Spleen (tissue), 11 donors: ENCODE results near the gene TKT. TPM values are rescaled to one million over a fixed set of nuclear protein-coding genes. Genes with fewer than 3 reads are reported as not detected.
A peak's percentile ranks its signal among the peaks of the same experiment; 100 is the strongest.

Experiments
- DNase-seq: peaks from one replicate; pipeline ENCODE4 v3.0.0-alpha.2; 2020
- H3K27ac ChIP-seq, 8 donors: fragments of 200-600 bp; sonication (generic) in 7 of 8; 1 replicate in 4 of 8; 2 replicates in 4 of 8; pipeline versions ENCODE4 v1.5.0 to v1.8.0; 2016 to 2021; ENCODE audit warnings: inconsistent platforms in 4 of 8, mild to moderate bottlenecking in 4 of 8, moderate library complexity in 1 of 8
- H3K27me3 ChIP-seq, 7 donors: fragments of 200-600 bp; sonication (generic) in 6 of 7; replicated peaks in 1 of 7; 1 replicate in 4 of 7; 2 replicates in 3 of 7; pipeline versions ENCODE4 v1.5.0 to v1.8.0; 2016 to 2021; ENCODE audit warnings: inconsistent platforms in 3 of 7, mild to moderate bottlenecking in 1 of 7
- H3K36me3 ChIP-seq, 6 donors: fragments of 200-600 bp; sonication (generic) in 5 of 6; 1 replicate in 4 of 6; 2 replicates in 2 of 6; pipeline versions ENCODE4 v1.5.0 to v1.8.0; 2016 to 2021; ENCODE audit warnings: inconsistent platforms in 2 of 6
- H3K4me1 ChIP-seq, 6 donors: fragments of 200-600 bp; sonication (generic) in 5 of 6; 1 replicate in 3 of 6; 2 replicates in 3 of 6; pipeline versions ENCODE4 v1.5.0 to v1.8.0; 2016 to 2021; ENCODE audit warnings: inconsistent platforms in 3 of 6
- H3K4me3 ChIP-seq, 8 donors: fragments of 200-600 bp; sonication (generic) in 7 of 8; 1 replicate in 4 of 8; 2 replicates in 4 of 8; pipeline versions ENCODE4 v1.5.0 to v1.8.0; 2016 to 2021; ENCODE audit warnings: inconsistent platforms in 4 of 8, mild to moderate bottlenecking in 4 of 8, moderate library complexity in 2 of 8
- H3K9me3 ChIP-seq, 8 donors: fragments of 200-600 bp; sonication (generic) in 7 of 8; 1 replicate in 4 of 8; 2 replicates in 4 of 8; pipeline versions ENCODE4 v1.5.0 to v1.8.0; 2016 to 2021; ENCODE audit warnings: inconsistent platforms in 4 of 8
- CTCF ChIP-seq, 11 experiments: fragments of 200-600 bp in 7 of 11; fragments of 450-650 bp in 4 of 11; sonication (generic) in 4 of 11; IDR thresholded peaks in 8 of 11; conservative IDR thresholded peaks in 3 of 11; 1 replicate in 7 of 11; 2 replicates in 4 of 11; pipeline versions ENCODE4 v1.4.0 to v1.8.0; 2016 to 2021; ENCODE audit warnings: antibody characterized with exemption in 11 of 11, inconsistent platforms in 4 of 11, mild to moderate bottlenecking in 1 of 11
- POLR2A ChIP-seq, 3 donors: fragments of 450-650 bp; IDR thresholded peaks; one replicate each; pipeline ENCODE4 v1.5.1; 2017; ENCODE audit warnings: antibody characterized with exemption in 3 of 3, mild to moderate bottlenecking in 1 of 3
- POLR2AphosphoS5 ChIP-seq, 3 donors: sonication (generic); formaldehyde crosslinking; IDR thresholded peaks; one replicate each; pipeline ENCODE4 v1.5.1; 2017; ENCODE audit warnings: antibody characterized with exemption in 3 of 3
- WGBS, 5 donors: extraction: QIAGEN DNeasy Blood & Tissue Kit in 3 of 5; methylation state at CpG; one replicate each; pipeline versions ENCODE4 v1.1.5 to v1.1.7; 2013 to 2018; 5-methylcytosine and 5-hydroxymethylcytosine counted together
- intact Hi-C: fragments of 100-400 bp; cut with DNase I; formaldehyde crosslinking; loops from one replicate; pipeline ENCODE4 v1.15.0; 2023; ENCODE audit warnings: low total_unique reads
- polyA plus RNA-seq, 3 donors: library from polyadenylated mRNA; stranded (reverse); fragments of 200-250 nt; gene quantifications; one replicate each; pipeline ENCODE4 v1.2.1, GENCODE V29; 2013
- total RNA-seq, 7 donors: library from RNA; depleted of rRNA in 3 of 7; stranded (reverse); fragments of >200 nt in 3 of 7; fragmentation: NEBNext Ultra II Directional in 4 of 7; extraction: Animal tissue kit (Norgen Biotek cat#: 25700) in 4 of 7; gene quantifications; one replicate each; pipeline versions ENCODE4 v1.1.0 to v1.2.1, GENCODE V29; 2016 to 2021
- donor health status: healthy with polysubstance abuse.
- donor health status: DM: no; HTN: no; CAD: no; lungs with moderate emphysema.
- donor health status: DM: no; HTN: no; CAD: no.
- donor health status: Bipolar disorder and iron deficiency.
- donor health status: healthy.
- donor health status: DM: no; HTN: no; CAD: no.
- donor health status: DM: yes; HTN: yes; CAD: no.

Gene TKT
- total and polyA plus RNA-seq, 10 donors: 110 to 490 (median 273) TPM

- peaks cover 12 to 95% (median 80%) of the 10 kb centered on the region in 6 donors for H3K36me3 ChIP-seq
- WGBS, 5 donors: 89 to 95% (median 91%) methylated on average over 8 to 12 of the region's 12 CpGs
- peaks cover 0 to 85% (median 34%) of the 10 kb centered on the region in 6 donors for H3K4me1 ChIP-seq
- TF ChIP-seq POLR2AphosphoS5 (IDR thresholded peaks at IDR 0.05) (no peak), POLR2A (IDR thresholded peaks at IDR 0.05) (no peak), CTCF (IDR thresholded peaks at IDR 0.05 in 8 of 11, conservative IDR thresholded peaks at IDR 0.05 in 3 of 11) (no peak)
- DNase-seq: no peak
- H3K27me3 ChIP-seq: no peaks in the 10 kb centered on the region
- H3K4me3 ChIP-seq: no peak overlapping the region
- H3K27ac ChIP-seq: peak overlapping the region in 2 of 8 donors; percentile 21 to 80
- no peaks in the 10 kb centered on the region for H3K9me3 ChIP-seq
- intact Hi-C loops: no loop called here
Observed at GRCh38 chr3:53226142-53226840, 29.5 kb downstream of the TKT start.

- Histone ChIP-seq H3K9me3 (no peaks in the 10 kb centered on the region), H3K36me3 (peaks cover 12 to 89% (median 73%) of the 10 kb centered on the region in 6 donors), H3K4me3 (no peak overlapping the region), H3K4me1 (peaks cover 0 to 87% (median 35%) of the 10 kb centered on the region in 6 donors), H3K27ac (peak overlapping the region in 1 of 8 donors; percentile 80), H3K27me3 (no peaks in the 10 kb centered on the region)
- intact Hi-C loops: no loop called here
- DNase-seq: no peak
- WGBS, 5 donors: 82 to 94% (median 92%) methylated on average over 7 of the region's 7 CpGs
- TF ChIP-seq POLR2A (IDR thresholded peaks at IDR 0.05): no peak
- no peak for TF ChIP-seq POLR2AphosphoS5 (IDR thresholded peaks at IDR 0.05)
- TF ChIP-seq CTCF (IDR thresholded peaks at IDR 0.05 in 8 of 11, conservative IDR thresholded peaks at IDR 0.05 in 3 of 11): no peak
Observed at GRCh38 chr3:53225651-53226050, 30.2 kb downstream of the TKT start.

GRCh38 chr3:53225181-53225580 is 30.6 kb downstream of the TKT start:
- no peak overlapping the region for H3K4me3 ChIP-seq
- peak overlapping the region in 5 of 8 donors; percentile 73 to 81 (median 79) for H3K27ac ChIP-seq
- peak in 1 of 3 donors; percentile 15 for TF ChIP-seq POLR2AphosphoS5 (IDR thresholded peaks at IDR 0.05)
- no peak for TF ChIP-seq POLR2A (IDR thresholded peaks at IDR 0.05)
- H3K36me3 ChIP-seq: peaks cover 9 to 84% (median 69%) of the 10 kb centered on the region in 6 donors
- DNase-seq: no peak
- peaks cover 0 to 87% (median 38%) of the 10 kb centered on the region in 6 donors for H3K4me1 ChIP-seq
- 74 to 90% (median 83%) methylated on average over 6 of the region's 6 CpGs for WGBS, 5 donors
- H3K27me3 ChIP-seq: no peaks in the 10 kb centered on the region
- H3K9me3 ChIP-seq: no peaks in the 10 kb centered on the region
- intact Hi-C loops: no loop called here

GRCh38 chr3:53224536-53224935 is 31.3 kb downstream of the TKT start:
- intact Hi-C loops: no loop called here
- no peak for DNase-seq
- H3K27me3 ChIP-seq: no peaks in the 10 kb centered on the region
- TF ChIP-seq POLR2AphosphoS5 (IDR thresholded peaks at IDR 0.05) (no peak), CTCF (IDR thresholded peaks at IDR 0.05 in 8 of 11, conservative IDR thresholded peaks at IDR 0.05 in 3 of 11) (no peak), POLR2A (IDR thresholded peaks at IDR 0.05) (no peak)
- H3K4me3 ChIP-seq: no peak overlapping the region
- peak overlapping the region in 7 of 8 donors; percentile 22 to 81 (median 74) for H3K27ac ChIP-seq
- peaks cover 9 to 78% (median 62%) of the 10 kb centered on the region in 6 donors for H3K36me3 ChIP-seq
- no peaks in the 10 kb centered on the region for H3K9me3 ChIP-seq
- WGBS, 5 donors: 66 to 84% (median 76%) methylated on average over 3 to 5 of the region's 5 CpGs
- peaks cover 0 to 87% (median 41%) of the 10 kb centered on the region in 6 donors for H3K4me1 ChIP-seq
